ENCODE data around the gene SGCA.

Gene SGCA

DNA sequence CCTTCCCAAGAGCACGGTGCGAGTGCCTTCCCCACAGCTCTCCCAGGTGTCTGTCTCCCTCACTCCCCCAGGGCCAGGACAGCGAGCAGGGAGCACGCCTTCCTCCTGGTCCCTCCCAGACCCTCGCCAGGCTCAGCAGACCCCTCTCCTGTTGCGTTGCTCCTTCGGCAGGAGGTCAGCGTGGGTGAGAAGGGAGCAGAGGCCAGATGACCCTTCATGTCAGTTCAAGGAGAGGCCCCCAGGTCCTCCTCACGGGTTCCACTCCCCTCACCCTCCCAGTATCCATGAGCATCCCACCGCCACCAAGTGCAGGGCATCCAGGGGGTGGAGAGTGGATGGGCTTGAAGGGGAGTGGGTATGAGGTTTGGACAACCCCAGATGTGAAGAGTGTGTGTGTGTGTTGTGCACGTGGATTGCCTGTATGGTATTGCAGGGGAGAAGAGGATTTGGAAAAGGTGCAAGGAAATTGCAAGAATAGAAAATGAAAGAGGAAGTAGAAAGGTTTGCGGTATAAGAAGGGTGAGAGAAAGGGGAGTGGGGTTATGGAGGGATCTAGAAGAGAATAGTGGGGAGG lies 17.7 kb downstream of the SGCA start:
- DNase-seq: no peak

DNA sequence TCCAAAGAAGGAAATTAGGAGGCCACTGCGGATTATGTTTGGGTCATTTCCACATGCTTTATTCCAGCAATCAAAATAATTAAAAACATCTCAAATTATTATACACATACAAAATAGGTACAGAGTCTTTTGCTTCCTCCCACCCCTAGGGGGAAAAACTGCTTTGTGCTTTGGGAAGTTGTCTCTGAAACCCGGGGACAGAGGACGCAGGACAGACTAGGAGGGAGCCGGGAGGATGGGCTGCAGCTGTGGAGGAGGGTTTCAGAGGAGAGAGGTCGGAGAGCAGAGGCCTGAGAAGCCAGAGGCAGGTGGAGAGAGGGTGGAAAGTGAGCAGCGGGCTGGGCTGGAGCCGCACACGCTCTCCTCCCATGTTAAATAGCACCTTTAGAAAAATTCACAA lies 18.3 kb downstream of the SGCA start:
- DNase-seq: no peak

DNA sequence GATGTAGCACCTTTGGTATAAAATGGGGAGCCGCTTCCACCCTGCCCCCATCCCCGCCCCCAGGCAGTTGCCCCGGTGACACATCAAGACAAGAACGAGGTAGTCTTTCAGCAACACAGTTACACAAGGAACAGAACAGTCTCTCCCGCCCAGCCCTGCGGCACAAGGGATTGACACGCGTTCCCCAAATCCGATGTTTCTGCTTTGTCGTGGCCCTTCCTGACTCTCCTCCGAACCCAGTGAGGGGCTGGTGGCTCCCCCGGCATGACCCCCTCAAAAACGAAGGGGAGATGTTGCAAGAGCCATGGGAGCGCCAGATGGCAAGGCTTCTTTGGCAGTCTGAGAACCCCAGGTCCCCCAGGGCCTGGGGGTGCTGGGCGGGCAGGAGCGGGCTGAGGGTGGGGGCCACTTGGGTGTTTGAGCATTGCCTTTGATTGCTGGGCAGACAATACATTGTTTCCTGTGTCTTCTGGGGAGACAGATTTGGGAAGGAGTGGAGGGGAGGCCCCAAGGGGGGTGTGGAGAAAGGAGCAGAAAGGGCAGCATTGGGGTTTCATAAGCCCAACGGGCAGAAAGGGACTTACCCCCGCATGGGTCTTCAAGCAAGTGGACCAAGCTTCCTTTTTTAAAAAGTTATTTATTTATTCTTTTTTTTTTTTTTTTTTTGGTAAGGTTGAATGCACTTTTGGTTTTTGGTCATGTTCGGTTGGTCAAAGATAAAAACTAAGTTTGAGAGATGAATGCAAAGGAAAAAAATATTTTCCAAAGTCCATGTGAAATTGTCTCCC lies 19.0 kb downstream of the SGCA start:
- DNase-seq: no peak

DNA sequence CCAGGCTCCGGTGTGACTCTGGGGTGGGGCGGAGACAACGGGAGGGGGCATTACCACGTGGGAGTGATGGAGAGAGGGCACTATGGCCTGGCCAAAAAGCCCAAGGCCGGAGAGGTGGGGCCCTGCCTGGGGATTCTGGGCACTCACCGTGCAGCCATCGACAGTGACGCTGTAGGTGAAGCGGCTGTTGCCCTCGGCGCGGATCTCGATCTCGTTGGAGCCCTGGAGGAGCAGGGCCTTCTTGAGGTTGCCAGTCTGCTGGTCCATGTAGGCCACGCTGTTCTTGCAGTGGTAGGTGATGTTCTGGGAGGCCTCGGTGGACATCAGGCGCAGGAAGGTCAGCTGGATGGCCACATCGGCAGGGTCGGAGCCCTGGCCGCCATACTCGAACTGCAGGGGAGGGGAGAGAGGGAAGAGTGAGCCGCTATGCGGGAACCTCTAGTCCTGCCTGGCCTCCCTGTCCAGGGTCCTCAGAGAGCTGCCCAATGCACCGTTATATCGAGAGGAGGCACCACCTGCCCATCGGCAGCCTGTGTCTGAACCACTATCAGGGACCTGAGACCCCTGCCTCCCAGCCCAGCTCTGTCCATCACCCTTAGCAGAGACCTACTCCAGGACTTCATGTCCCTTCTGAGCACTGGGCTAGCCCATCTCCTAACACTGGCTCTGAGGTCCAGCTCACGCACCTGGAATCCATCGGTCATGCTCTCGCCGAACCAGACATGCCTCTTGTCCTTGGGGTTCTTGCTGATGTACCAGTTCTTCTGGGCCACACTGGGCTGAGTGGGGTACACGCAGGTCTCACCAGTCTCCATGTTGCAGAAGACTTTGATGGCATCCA lies 20.0 kb downstream of the SGCA start:
- no peak for DNase-seq

DNA sequence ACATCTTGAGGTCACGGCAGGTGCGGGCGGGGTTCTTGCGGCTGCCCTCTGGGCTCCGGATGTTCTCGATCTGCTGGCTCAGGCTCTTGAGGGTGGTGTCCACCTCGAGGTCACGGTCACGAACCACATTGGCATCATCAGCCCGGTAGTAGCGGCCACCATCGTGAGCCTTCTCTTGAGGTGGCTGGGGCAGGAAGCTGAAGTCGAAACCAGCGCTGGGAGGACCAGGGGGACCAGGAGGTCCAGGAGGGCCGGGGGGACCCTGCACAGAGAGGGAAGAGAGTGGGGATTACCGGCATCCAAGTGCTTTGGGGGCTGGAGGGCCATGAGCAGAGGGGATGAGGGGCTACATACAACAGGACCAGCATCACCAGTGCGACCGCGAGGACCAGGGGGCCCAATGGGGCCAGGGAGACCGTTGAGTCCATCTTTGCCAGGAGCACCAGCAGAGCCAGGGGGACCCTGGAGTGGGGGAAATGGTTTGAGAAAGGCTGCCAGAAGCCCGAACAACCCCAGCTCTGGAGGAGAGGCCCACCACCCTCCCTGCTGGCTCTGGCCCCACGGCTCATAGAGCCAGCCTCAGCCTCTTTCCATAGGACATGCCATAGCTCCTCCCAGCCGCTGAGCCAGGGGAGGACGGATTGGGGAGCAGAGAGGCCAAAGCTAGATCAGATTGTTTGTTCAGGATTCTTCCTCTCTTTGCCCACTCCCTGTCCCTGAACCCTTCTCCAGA lies 21.0 kb downstream of the SGCA start:
- DNase-seq: no peak

DNA sequence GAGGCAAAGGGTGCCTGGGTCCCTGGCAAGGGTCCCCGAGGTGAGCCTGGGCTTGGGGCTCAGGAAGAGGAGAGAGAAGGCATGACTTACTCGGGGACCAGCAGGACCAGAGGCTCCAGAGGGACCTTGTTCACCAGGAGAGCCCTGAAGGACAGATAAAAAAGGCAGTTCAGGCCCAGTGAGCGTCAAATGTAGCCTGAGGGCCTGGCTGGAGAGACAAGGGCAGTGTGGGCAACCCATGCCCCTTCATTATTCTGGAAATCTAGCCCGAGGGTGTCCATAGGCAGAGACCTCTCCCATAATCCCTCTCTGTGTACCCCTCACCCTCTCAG lies 21.6 kb downstream of the SGCA start:
- DNase-seq: no peak

GRCh38 chr17:50187751-50188530 lies 22.1 kb downstream of the SGCA start:
- DNase-seq: no peak

DNA sequence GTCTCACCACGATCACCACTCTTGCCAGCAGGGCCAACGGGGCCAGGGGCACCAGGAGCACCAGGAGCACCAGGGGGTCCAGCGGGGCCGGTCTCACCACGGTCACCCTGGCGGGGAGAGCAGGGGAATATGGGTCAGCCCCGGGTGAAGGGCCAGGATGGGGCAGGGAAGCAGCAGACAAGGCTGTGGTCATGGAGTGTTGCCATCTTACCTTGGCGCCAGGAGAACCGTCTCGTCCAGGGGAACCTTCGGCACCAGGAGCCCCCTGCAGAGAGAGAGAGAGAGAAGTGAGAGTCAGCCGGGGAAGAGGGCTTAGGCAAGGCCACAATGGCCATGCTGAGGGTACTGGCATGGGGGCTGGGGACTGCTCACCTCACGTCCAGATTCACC lies 22.7 kb downstream of the SGCA start:
- no peak for DNase-seq

GRCh38 chr17:50188921-50189549 lies 23.2 kb downstream of the SGCA start:
- DNase-seq: no peak

DNA sequence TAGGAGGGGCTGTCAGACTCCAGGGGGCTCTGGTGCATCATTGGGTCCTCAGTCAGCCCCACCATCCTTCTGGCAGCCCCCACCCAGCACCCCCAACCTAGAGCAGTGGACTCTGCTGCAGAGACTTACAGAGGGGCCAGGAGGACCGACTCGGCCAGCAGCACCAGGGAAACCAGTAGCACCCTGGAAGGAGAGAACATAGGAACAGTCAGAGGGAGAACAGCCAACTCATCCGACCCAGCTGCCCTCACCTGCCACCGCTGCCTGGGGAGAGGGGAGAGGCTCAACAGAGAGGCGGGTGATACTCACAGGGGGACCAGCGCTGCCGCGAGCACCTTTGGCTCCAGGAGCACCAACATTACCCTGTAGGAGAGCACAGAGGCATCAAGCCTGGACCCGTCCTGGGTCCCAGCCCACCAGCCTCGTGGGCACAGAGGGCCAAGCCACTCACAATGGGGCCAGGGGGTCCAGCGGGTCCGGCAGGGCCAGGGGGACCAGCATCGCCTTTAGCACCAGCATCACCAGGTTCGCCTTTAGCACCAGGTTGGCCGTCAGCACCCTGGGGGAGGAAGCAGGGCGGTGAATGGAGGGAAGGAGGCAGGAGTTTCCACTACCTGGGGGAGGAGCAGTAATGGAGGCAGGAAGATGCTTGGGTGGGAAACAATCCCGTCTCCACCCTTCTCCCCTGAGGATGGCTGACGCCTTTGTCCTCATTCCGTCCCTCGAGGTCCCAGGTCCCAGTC lies 23.9 kb downstream of the SGCA start:
- no peak for DNase-seq

DNA sequence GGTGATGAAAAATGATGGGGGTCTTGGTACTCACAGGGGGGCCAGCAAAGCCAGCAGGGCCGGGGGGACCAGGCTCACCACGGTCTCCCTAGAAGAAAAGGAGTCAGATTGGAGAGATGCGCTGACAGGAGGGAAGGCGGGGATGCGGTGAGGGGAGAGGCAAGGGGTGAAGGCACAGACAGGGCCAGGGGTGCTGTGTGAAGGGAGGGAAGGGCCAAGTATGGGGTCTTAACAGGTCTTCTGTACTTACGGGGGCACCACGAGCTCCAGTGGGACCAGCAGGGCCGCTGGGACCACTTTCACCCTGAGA lies 24.4 kb downstream of the SGCA start:
- no peak for DNase-seq

DNA sequence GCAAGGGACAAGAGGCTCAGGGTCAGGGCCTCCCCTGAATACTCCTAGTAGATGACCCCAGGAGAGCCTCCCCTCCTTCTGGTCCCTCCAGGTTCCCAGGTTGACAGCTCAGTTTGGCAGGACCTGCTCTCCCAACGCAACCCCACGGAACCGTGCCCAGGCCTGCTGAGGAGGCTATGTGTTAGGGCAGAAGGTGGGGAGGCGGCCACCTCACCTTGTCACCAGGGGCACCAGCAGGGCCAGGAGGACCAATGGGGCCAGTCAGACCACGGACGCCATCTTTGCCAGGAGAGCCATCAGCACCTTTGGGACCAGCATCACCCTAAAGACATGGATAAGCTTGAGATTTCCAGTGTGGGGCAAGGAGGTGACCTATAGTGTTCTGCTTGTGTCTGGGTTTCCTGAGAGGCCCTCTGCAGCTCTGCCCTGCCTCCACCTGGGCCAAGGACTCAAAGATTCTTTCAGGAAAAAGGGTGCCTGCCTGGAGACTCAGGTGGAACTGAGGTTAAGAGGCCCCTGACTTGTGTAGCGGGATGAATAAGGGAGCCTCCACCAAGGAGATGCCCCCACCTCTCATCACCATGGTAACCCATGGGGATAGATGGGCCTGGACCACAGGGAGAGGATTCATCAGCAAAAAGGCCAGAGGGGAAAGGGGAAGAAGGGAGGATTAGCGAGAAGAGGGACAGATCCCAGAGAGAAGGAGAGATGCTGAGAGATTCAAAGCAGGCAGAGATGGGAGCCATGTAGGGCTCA lies 25.0 kb downstream of the SGCA start:
- DNase-seq: no peak

- no peak for DNase-seq
Observed at GRCh38 chr17:50191359-50192143, 25.7 kb downstream of the SGCA start.

GRCh38 chr17:50192144-50192617 lies 26.4 kb downstream of the SGCA start:
- no peak for DNase-seq

GRCh38 chr17:50192618-50193291 lies 26.9 kb downstream of the SGCA start:
- no peak for DNase-seq

DNA sequence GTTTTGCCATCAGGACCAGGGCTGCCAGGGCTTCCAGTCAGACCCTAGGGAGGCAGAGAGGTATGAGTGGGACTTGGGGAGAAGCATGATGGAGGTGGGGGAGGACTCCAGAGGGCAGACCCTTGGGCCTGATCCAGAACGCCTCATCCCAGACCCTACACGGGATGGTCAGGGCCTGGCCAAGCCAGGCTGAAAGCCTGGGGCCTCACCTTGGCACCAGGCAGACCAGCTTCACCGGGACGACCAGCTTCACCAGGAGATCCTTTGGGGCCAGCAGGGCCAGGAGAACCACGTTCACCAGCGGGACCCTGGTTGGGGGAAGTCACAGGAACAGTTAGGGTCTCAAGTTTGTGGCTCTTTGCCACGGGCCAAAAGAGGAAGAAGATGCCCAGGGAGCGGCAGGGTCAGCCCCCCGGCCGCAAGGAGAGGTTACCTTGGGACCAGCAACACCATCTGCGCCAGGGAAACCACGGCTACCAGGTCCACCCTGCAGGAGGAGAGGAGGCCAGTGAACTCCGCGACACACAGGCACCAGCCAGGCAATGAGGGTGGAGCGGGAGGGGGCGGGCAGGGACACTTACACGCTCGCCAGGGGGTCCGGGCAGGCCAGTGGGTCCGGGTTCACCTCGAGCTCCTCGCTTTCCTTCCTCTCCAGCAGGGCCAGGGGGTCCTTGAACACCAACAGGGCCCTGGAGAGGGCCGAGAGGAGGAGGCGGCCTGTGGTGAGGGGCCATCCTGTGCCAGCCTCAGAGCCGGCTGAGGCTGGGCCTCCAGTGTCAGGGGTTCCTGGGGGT lies 28.5 kb downstream of the SGCA start:
- no peak for DNase-seq

GRCh38 chr17:50194934-50195865 lies 29.4 kb downstream of the SGCA start:
- DNase-seq: no peak

Data from stimulated activated naive CD4-positive, alpha-beta T cell treated with Interleukin-2 at 50 U/mL for 16 hours (primary cell).